GM21381 (cell line): Measurements from ENCODE around the gene WDR3.
"Not testable (repeated sequence)": the region's sequence is repeated elsewhere in the genome, so short reads cannot be mapped to it uniquely, and the experiment has no call there.

ENCODE experiments used
- ATAC-seq: cut with Tn5 transposase; IDR thresholded peaks from one replicate; pipeline ENCODE4 v1.9.1; 2021; ENCODE audit warnings: mild to moderate bottlenecking, moderate library complexity; ENCODE audit not compliant: unreplicated experiment

Gene WDR3

GRCh38 chr1:117929343-117930172 lies at the start of gene WDR3, which contains the start of gene GDAP2:
WDR3 (plus strand) TSS chr1:117929739; CDS start chr1:117933320, 3,581 bp downstream.
GDAP2 (minus strand) TSS chr1:117929621; CDS start chr1:117920357, 9,264 bp downstream.
- peak; percentile 96 for ATAC-seq

GRCh38 chr1:117883616-117884015 lies 45.9 kb upstream of the WDR3 start:
- ATAC-seq: no peak

GRCh38 chr1:117886101-117886795 lies 43.3 kb upstream of the WDR3 start:
- no peak for ATAC-seq

- ATAC-seq: no peak
These were observed 39.1 kb upstream of the WDR3 start for GRCh38 chr1:117890452-117890851.

DNA sequence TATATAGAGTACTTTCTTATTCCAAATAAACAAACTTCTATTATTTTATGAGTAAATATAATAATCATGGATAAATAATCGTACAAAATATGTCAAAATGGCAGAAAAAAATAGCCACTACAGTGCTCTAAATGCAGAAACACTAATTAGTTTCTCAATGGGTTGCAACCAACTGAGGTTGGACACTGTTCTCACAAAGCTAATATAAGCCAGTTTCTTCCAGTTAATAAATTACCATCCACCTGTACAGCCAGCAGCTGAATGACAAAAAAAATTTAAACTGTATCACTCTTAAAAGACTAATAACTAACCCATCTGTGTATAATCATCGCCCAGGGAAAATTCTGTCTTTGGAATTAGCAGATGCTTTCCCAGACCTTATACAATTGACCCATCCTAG lies 37.0 kb upstream of the WDR3 start:
- ATAC-seq: no peak

DNA sequence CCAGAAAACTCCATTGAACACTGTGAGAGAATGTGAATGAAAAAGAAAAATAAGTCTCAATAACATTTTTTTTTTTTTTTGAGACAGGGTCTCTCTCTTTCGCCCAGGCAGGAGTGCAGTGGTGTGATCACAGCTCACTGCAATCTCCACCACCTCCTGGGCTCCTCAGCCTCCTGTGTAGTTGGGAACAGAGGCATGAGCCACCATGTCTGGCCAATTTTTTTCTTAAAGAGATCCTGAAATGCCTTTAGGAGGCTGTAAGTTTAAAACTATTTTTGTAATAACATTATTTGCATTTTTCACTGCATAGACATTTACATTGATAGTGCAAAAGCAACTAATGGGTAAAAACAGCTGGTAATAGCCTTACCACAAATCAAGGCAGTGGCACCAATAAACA lies 35.5 kb upstream of the WDR3 start:
- no peak for ATAC-seq

GRCh38 chr1:117895482-117896114 lies 33.9 kb upstream of the WDR3 start:
- ATAC-seq: peak; percentile 82

GRCh38 chr1:117897551-117897950 lies 32.0 kb upstream of the WDR3 start:
- no peak for ATAC-seq

- ATAC-seq: no peak
These were observed 29.7 kb upstream of the WDR3 start for GRCh38 chr1:117899801-117900200.

- no peak for ATAC-seq
These were observed 26.6 kb upstream of the WDR3 start for GRCh38 chr1:117902944-117903343.

DNA sequence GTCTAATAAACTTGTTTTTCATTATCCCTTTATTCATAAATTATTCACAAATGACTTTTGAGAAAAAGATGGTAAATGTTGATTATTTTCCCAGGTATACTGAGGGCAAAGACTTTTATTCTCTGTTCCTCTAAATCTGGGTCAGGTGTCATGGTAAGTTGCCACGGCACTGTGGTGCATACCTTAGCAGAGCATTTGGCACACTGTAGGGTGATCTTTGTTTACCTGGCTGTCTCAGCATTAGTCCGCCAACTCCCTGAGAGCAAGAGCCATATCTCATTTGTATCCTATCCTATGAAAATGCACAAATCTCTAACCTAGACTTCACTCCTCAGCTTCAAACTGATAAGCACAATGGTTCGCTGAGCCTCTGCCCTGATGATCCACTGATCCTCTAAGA lies 25.1 kb upstream of the WDR3 start:
- no peak for ATAC-seq

DNA sequence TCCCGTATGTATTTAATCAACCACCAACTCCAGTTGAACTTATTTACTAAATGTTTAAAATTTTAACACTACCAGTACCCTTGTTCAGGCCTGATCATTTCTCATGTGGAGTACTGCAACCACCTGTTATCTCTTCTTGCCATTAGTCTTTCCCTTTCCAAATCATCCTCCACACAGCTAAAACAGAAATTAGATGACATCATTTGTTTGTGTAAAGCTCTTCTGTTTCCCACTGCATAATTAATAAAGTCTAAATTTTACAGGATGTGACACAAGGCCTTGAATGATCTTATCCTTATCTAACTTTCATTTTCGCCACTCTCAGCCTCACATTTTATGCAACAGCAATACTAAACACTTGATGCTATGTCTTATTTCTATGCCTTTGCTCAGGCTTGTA lies 24.5 kb upstream of the WDR3 start:
- no peak for ATAC-seq

DNA sequence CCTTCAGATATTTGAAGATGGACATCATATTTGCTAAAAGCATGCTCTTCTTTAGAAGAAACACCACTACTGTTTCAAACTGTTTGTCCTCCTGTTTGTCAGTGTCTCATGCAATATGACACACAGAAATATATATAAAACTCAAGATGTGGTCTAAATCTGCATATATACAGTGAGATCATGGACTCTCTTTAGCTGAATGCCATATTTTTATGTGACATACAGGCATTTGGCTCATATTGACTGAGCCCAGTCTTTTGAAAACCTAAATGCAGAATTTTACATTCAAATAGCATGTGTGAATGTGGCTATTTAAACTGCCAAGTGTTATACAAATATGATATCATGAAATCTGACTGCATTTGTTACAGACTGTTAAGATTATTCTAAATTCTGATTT lies 18.5 kb upstream of the WDR3 start:
- ATAC-seq: no peak

DNA sequence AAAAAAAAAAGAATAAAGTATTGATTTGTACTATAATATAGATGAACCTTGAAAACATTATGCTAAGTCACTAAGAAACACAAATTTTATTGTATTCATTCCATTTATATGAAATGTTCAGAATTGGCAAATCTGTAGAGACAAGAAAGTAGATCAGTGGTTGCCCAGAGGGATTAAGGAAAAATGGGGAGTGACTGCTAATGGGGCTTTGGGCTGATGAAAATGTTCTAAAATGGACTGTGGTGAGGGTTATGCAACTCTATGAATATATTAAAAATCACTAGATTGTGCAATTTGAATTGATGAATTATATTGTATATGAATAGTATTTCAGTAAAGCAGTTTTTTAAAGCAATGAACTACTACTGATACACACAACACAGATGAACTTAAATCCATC lies 10.2 kb upstream of the WDR3 start:
- ATAC-seq: no peak

- no peak for ATAC-seq
These were observed 7.5 kb upstream of the WDR3 start for GRCh38 chr1:117921991-117922390.

GRCh38 chr1:117922717-117923116 lies 6.8 kb upstream of the WDR3 start:
- ATAC-seq: not testable (repeated sequence)

DNA sequence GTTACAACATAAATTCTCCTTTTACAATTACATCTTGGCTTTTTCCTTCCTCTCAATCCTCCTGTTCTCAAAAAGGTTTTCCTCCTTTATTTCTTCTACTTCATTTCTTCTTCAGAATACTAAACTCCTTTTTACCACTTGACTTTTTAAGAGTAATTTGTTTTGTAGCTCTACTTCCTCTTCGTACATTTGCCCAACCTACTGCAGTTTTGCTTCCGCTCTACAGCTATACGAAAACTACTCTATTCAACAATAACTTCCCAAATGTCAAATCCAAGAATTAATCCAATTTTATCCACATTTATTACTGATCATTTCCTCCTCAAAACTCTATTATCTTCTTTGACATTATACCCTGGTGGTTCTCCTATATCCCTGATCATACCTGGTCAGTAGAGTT lies 3.6 kb upstream of the WDR3 start:
- no peak for ATAC-seq

DNA sequence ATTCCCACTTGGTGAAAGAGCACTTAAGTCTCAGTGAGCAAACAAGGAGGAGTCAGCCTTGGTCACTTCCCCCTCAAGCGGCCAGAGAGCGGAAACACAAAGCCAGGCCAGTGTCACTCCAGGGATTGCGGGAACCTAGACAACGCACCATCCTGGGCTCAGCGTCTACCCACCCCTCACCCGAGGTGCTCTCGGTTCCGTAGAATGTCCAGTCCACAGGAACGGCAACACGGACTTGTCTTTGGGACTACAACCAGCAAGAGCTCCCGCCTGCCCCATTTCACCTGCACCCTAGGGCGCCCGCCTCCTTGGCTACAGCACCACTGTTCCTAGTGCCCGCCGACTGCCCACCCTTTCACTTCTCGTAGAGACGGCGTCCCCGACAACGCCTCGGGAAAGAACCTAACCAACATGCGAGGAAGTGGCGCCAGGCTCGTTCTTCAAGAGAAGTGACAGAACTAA lies 627 bp upstream of the WDR3 start:
- peak; percentile 33 for ATAC-seq

DNA sequence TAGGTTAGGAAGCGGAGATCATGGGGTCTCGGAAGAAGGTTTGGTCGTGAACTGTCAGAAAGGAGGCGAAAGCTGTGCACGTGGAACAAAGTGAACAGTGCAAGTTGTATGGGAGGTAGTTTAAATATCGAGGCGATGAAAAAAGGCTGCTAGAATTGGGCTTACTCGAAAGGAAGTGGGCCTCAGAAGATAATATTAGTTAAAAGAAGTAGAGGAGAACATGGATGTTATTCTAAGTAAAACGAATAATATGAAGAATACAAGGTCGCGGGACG lies 571 bp downstream of the WDR3 start:
- ATAC-seq: no peak

DNA sequence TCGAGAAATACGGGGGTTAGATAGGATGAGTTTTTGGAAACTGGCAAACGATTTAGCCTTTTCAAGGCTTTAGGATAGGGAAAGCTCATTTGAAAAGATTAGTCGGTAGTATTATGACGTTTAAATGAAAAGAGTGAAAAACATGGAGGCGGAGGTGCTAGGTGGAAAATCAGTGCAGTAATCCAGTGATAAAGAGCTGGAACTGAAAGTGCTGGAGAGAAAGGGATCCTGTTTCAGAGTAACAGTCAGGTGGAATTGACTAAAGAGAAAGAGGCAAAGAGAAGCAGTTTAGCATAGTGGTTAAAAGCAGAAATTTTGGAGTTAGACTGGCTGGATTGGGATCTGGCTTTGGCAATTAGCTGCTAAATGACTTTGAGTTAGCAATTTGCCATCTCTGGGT lies 945 bp downstream of the WDR3 start:
- ATAC-seq: no peak

- ATAC-seq: no peak
These were observed 3.0 kb downstream of the WDR3 start for GRCh38 chr1:117932576-117932975.

DNA sequence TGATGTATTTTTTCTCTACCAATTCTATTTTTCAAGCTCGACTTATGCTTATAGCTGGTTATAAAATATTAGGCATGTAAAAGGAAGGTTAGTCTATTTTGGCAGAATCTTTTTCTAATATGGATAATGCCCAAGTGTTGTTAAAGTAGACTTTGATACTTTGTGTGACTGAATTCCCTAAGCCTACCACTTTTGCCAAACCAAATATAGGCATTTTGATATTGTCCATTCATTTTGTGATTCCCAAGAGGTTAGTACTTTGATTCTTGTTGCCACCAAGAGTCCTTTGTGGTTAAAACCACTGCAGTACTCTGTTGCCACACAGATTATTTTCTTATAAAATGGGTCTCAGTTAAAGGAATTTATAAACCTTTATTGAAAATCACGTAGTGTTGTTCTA lies 4.2 kb downstream of the WDR3 start:
- no peak for ATAC-seq
